Astrocyte (in vitro differentiated cells and primary cell): ENCODE measurements around the gene COX10. TPM values are rescaled to one million over a fixed set of nuclear protein-coding genes. Genes with fewer than 3 reads are reported as not detected.
"Not testable (repeated sequence)": the region's sequence is repeated elsewhere in the genome, so short reads cannot be mapped to it uniquely, and the experiment has no call there.

Experiments used
- DNase-seq: peaks from one replicate; pipeline ENCODE4 v3.0.0-alpha.2; 2010; ENCODE audit warnings: low read depth
- FAIRE-seq: peaks from 2 replicates; lab custom pipeline; 2011; peaks lifted over from hg19 to GRCh38; lab: Jason Lieb, UNC
- H2AFZ ChIP-seq: 2 replicates; pipeline ENCODE4 v1.6.0; 2012; ENCODE audit warnings: low read depth, low read length, inconsistent platforms
- H3K27ac ChIP-seq: 2 replicates; pipeline ENCODE4 v1.5.1; 2011; ENCODE audit warnings: low read depth, low read length, inconsistent platforms
- H3K27me3 ChIP-seq: 2 replicates; pipeline ENCODE4 v1.6.0; 2011; ENCODE audit warnings: low read length, inconsistent platforms; ENCODE audit not compliant: insufficient read depth
- H3K36me3 ChIP-seq: 2 replicates; pipeline ENCODE4 v1.5.1; 2011; ENCODE audit warnings: low read length, inconsistent platforms; ENCODE audit not compliant: insufficient read depth
- H3K4me1 ChIP-seq: 2 replicates; pipeline ENCODE4 v1.5.1; 2011; ENCODE audit warnings: low read length, inconsistent platforms; ENCODE audit not compliant: insufficient read depth
- H3K4me2 ChIP-seq: 2 replicates; pipeline ENCODE4 v1.6.0; 2012; ENCODE audit warnings: low read length, inconsistent platforms
- H3K4me3 ChIP-seq: 2 replicates; pipeline ENCODE4 v1.5.1; 2011; ENCODE audit warnings: low read depth, mild to moderate bottlenecking, low read length, inconsistent platforms; ENCODE audit not compliant: insufficient read depth
- H3K79me2 ChIP-seq: 2 replicates; pipeline ENCODE4 v1.6.0; 2012; ENCODE audit warnings: mild to moderate bottlenecking, low read length, inconsistent platforms; ENCODE audit not compliant: insufficient read depth
- H3K9ac ChIP-seq: 2 replicates; pipeline ENCODE4 v1.6.0; 2012; ENCODE audit warnings: mild to moderate bottlenecking, low read length, inconsistent platforms
- H3K9me3 ChIP-seq: 2 replicates; pipeline ENCODE4 v1.5.1; 2012; ENCODE audit warnings: low read depth, mild to moderate bottlenecking, low read length, inconsistent platforms; ENCODE audit not compliant: insufficient read depth
- H4K20me1 ChIP-seq: 2 replicates; pipeline ENCODE4 v1.6.0; 2012; ENCODE audit warnings: low read length, inconsistent platforms; ENCODE audit not compliant: insufficient read depth
- H3K27ac Mint-ChIP-seq: one replicate; pipeline ENCODE4 v1.8.0; 2021; ENCODE audit warnings: mild to moderate bottlenecking, mixed read lengths; ENCODE audit not compliant: unreplicated experiment
- H3K27me3 Mint-ChIP-seq: one replicate; pipeline ENCODE4 v1.8.0; 2021; ENCODE audit warnings: low read depth, mixed read lengths; ENCODE audit not compliant: unreplicated experiment
- H3K36me3 Mint-ChIP-seq: one replicate; pipeline ENCODE4 v1.8.0; 2021; ENCODE audit warnings: low read depth, mixed read lengths; ENCODE audit not compliant: unreplicated experiment
- H3K4me1 Mint-ChIP-seq: one replicate; pipeline ENCODE4 v1.8.0; 2021; ENCODE audit warnings: low read depth, mixed read lengths; ENCODE audit not compliant: unreplicated experiment
- H3K4me3 Mint-ChIP-seq: one replicate; pipeline ENCODE4 v1.8.0; 2021; ENCODE audit warnings: mild to moderate bottlenecking, moderate library complexity, mixed read lengths; ENCODE audit not compliant: unreplicated experiment
- H3K9me3 Mint-ChIP-seq: one replicate; pipeline ENCODE4 v1.8.0; 2021; ENCODE audit warnings: mild to moderate bottlenecking, mixed read lengths; ENCODE audit not compliant: unreplicated experiment
- EZH2 ChIP-seq: IDR thresholded peaks from 2 replicates; pipeline ENCODE4 v1.6.1; 2012; ENCODE audit warnings: mild to moderate bottlenecking, low read length, inconsistent platforms; ENCODE audit not compliant: insufficient read depth
- total RNA-seq: library from RNA; stranded (reverse); gene quantifications from 2 replicates; pipeline ENCODE4 v1.2.1, GENCODE V29; 2021
- TF ChIP-seq, protein P1 (sequence below): IDR thresholded peaks from 2 replicates; pipeline ENCODE4 v1.5.1; 2011; ENCODE audit warnings: low read depth, mild to moderate bottlenecking, inconsistent platforms, low read length, moderate library complexity; ENCODE audit not compliant: insufficient read depth

COX10 gene
- total RNA-seq, 1 donor from 2014 or later, result 16.4 TPM

DNA sequence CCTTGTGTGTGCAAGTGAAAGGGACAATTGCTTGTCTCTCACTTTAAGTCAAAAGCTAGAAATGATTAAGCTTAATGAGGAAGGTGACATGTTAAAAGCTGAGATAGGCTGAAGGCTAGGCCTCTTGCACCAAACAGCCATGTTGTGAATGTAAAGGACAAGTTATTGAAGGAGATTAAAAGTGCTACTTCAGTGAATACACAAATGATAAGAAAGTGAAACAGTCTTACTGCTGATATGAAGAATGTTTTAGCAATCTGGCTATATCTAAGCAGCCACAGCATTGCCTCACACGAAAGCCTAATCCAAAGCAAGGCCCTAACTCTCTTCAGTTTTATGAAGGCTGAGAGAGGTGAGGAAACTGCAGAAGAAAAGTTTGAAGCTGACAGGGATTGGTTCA lies 96.3 kb downstream of the COX10 start:
- no peaks in the 10 kb centered on the region for H3K4me1 ChIP-seq
- H4K20me1 ChIP-seq, result no peaks in the 10 kb centered on the region
- FAIRE-seq, result no peak
- no peak overlapping the region for H3K9ac ChIP-seq
- no peak overlapping the region for H3K27ac Mint-ChIP-seq
- H3K36me3 ChIP-seq, result peaks cover 3% of the 10 kb centered on the region
- H3K9me3 ChIP-seq, result peaks cover 11% of the 10 kb centered on the region
- no peak overlapping the region for H3K4me3 ChIP-seq
- no peak overlapping the region for H3K4me3 Mint-ChIP-seq
- DNase-seq, result no peak
- no peak overlapping the region for H3K4me2 ChIP-seq
- no peaks in the 10 kb centered on the region for H3K79me2 ChIP-seq
- H3K9me3 Mint-ChIP-seq, result peaks cover 13% of the 10 kb centered on the region
- no peak overlapping the region for H2AFZ ChIP-seq
- H3K27me3 ChIP-seq, result no peaks in the 10 kb centered on the region
- H3K27ac ChIP-seq, result no peak overlapping the region
- H3K4me1 Mint-ChIP-seq, result no peaks in the 10 kb centered on the region
- TF ChIP-seq EZH2, result no peak
- TF ChIP-seq, protein P1, sequence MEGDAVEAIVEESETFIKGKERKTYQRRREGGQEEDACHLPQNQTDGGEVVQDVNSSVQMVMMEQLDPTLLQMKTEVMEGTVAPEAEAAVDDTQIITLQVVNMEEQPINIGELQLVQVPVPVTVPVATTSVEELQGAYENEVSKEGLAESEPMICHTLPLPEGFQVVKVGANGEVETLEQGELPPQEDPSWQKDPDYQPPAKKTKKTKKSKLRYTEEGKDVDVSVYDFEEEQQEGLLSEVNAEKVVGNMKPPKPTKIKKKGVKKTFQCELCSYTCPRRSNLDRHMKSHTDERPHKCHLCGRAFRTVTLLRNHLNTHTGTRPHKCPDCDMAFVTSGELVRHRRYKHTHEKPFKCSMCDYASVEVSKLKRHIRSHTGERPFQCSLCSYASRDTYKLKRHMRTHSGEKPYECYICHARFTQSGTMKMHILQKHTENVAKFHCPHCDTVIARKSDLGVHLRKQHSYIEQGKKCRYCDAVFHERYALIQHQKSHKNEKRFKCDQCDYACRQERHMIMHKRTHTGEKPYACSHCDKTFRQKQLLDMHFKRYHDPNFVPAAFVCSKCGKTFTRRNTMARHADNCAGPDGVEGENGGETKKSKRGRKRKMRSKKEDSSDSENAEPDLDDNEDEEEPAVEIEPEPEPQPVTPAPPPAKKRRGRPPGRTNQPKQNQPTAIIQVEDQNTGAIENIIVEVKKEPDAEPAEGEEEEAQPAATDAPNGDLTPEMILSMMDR, result no peak
- no peaks in the 10 kb centered on the region for H3K27me3 Mint-ChIP-seq
- peaks cover 22% of the 10 kb centered on the region for H3K36me3 Mint-ChIP-seq

GRCh38 chr17:14167831-14168230 lies 98.5 kb downstream of the COX10 start:
- H3K79me2 ChIP-seq, H3K27me3 Mint-ChIP-seq, H3K4me2 ChIP-seq, H3K4me3 Mint-ChIP-seq, H3K4me1 ChIP-seq, H3K9ac ChIP-seq, H3K4me1 Mint-ChIP-seq, H3K4me3 ChIP-seq, H2AFZ ChIP-seq, H4K20me1 ChIP-seq, H3K36me3 ChIP-seq, H3K27ac ChIP-seq, H3K27me3 ChIP-seq, FAIRE-seq, H3K27ac Mint-ChIP-seq, DNase-seq: not testable (repeated sequence)
- peaks cover 22% of the 10 kb centered on the region for H3K36me3 Mint-ChIP-seq
- peaks cover 11% of the 10 kb centered on the region for H3K9me3 ChIP-seq
- peaks cover 13% of the 10 kb centered on the region for H3K9me3 Mint-ChIP-seq

- H4K20me1 ChIP-seq, result no peaks in the 10 kb centered on the region
- Mint-ChIP-seq H3K4me3 (no peak overlapping the region), H3K4me1 (no peaks in the 10 kb centered on the region), H3K36me3 (peaks cover 22% of the 10 kb centered on the region), H3K27me3 (no peaks in the 10 kb centered on the region), H3K9me3 (peaks cover 13% of the 10 kb centered on the region), H3K27ac (no peak overlapping the region)
- no peak for FAIRE-seq
- H3K9ac ChIP-seq, result no peak overlapping the region
- no peak for DNase-seq
- no peaks in the 10 kb centered on the region for H3K79me2 ChIP-seq
- H3K27me3 ChIP-seq, result no peaks in the 10 kb centered on the region
- H3K4me2 ChIP-seq, result no peak overlapping the region
- peaks cover 11% of the 10 kb centered on the region for H3K9me3 ChIP-seq
- TF ChIP-seq, protein P1, result no peak
- TF ChIP-seq EZH2, result no peak
- no peak overlapping the region for H2AFZ ChIP-seq
- H3K4me3 ChIP-seq, result no peak overlapping the region
- no peaks in the 10 kb centered on the region for H3K4me1 ChIP-seq
- peaks cover 3% of the 10 kb centered on the region for H3K36me3 ChIP-seq
- H3K27ac ChIP-seq, result no peak overlapping the region
Measured at GRCh38 chr17:14168582-14168981, 99.3 kb downstream of the COX10 start.
